CD4-positive, alpha-beta T cell treated with Interleukin-6 at 100 ng/mL for 8 hours (primary cell): ENCODE data around the gene MDM2.
"Not testable (repeated sequence)": the region's sequence is repeated elsewhere in the genome, so short reads cannot be mapped to it uniquely, and the experiment has no call there.

Source experiments
- DNase-seq: peaks from one replicate; pipeline ENCODE4 v3.0.0-alpha.2; 2020; ENCODE audit warnings: mixed read lengths, low spot score

Gene MDM2

GRCh38 chr12:68806488-68807237 lies 1.3 kb upstream of the MDM2 start:
- no peak for DNase-seq

GRCh38 chr12:68807274-68807575 lies 752 bp upstream of the MDM2 start:
- not testable (repeated sequence) for DNase-seq

GRCh38 chr12:68808388-68809189 lies 612 bp downstream of the MDM2 start:
- DNase-seq, result peak; percentile 39

GRCh38 chr12:68809190-68810026 lies 1.4 kb downstream of the MDM2 start:
- DNase-seq, result no peak

- DNase-seq, result not testable (repeated sequence)
Observed at GRCh38 chr12:68810027-68810389, 2.0 kb downstream of the MDM2 start.

GRCh38 chr12:68811573-68811972 lies 3.6 kb downstream of the MDM2 start:
- not testable (repeated sequence) for DNase-seq

- DNase-seq, result no peak
Observed at GRCh38 chr12:68812553-68813241, 4.7 kb downstream of the MDM2 start.

- no peak for DNase-seq
Observed at GRCh38 chr12:68813242-68813593, 5.2 kb downstream of the MDM2 start.

GRCh38 chr12:68814490-68815231 lies 6.7 kb downstream of the MDM2 start:
- DNase-seq, result no peak

GRCh38 chr12:68815232-68815927 lies 7.4 kb downstream of the MDM2 start:
- no peak for DNase-seq

- DNase-seq, result no peak
Observed at GRCh38 chr12:68815928-68816800, 8.2 kb downstream of the MDM2 start.

- DNase-seq, result not testable (repeated sequence)
Observed at GRCh38 chr12:68819481-68819880, 11.5 kb downstream of the MDM2 start.

GRCh38 chr12:68821357-68822188 lies 13.6 kb downstream of the MDM2 start:
- DNase-seq, result no peak

GRCh38 chr12:68823696-68824095 lies 15.7 kb downstream of the MDM2 start:
- no peak for DNase-seq

GRCh38 chr12:68824131-68824530 lies 16.2 kb downstream of the MDM2 start:
- DNase-seq, result no peak

- DNase-seq, result no peak
Observed at GRCh38 chr12:68824597-68825250, 16.7 kb downstream of the MDM2 start.

GRCh38 chr12:68825569-68826217 lies 17.7 kb downstream of the MDM2 start:
- DNase-seq, result no peak
